HG03558 (cell line): ENCODE data around the gene SLC9A4.

Source experiments
- ATAC-seq: cut with Tn5 transposase; IDR thresholded peaks from one replicate; pipeline ENCODE4 v1.9.1; 2021; ENCODE audit warnings: moderate number of reproducible peaks; ENCODE audit not compliant: unreplicated experiment; ENCODE audit errors: extremely low read depth

The SLC9A4 gene

GRCh38 chr2:102453501-102453900 is 19.5 kb upstream of the SLC9A4 start:
- ATAC-seq = no peak

GRCh38 chr2:102455061-102455670 is 17.9 kb upstream of the SLC9A4 start:
- no peak for ATAC-seq

- ATAC-seq = no peak
Observed at GRCh38 chr2:102460467-102460866, 12.6 kb upstream of the SLC9A4 start.

- ATAC-seq = no peak
Observed at GRCh38 chr2:102461188-102461587, 11.8 kb upstream of the SLC9A4 start.

GRCh38 chr2:102463160-102463559 is 9.9 kb upstream of the SLC9A4 start:
- ATAC-seq = no peak

- no peak for ATAC-seq
Observed at GRCh38 chr2:102470168-102470567, 2.9 kb upstream of the SLC9A4 start.

- ATAC-seq = no peak
Observed at GRCh38 chr2:102473631-102474030, 605 bp downstream of the SLC9A4 start.

GRCh38 chr2:102474785-102475184 is 1.8 kb downstream of the SLC9A4 start:
- no peak for ATAC-seq

GRCh38 chr2:102478686-102479470 is 5.9 kb downstream of the SLC9A4 start:
- no peak for ATAC-seq

GRCh38 chr2:102480285-102481195 is 7.5 kb downstream of the SLC9A4 start:
- ATAC-seq = no peak

- ATAC-seq = no peak
Observed at GRCh38 chr2:102481931-102482330, 8.9 kb downstream of the SLC9A4 start.

GRCh38 chr2:102483086-102483485 is 10.1 kb downstream of the SLC9A4 start:
- ATAC-seq = no peak

GRCh38 chr2:102484310-102485061 is 11.5 kb downstream of the SLC9A4 start:
- ATAC-seq = no peak

- no peak for ATAC-seq
Observed at GRCh38 chr2:102485147-102485785, 12.2 kb downstream of the SLC9A4 start.

- ATAC-seq = no peak
Observed at GRCh38 chr2:102486941-102487702, 14.1 kb downstream of the SLC9A4 start.

- no peak for ATAC-seq
Observed at GRCh38 chr2:102487761-102488462, 14.9 kb downstream of the SLC9A4 start.

GRCh38 chr2:102489646-102490045 is 16.6 kb downstream of the SLC9A4 start:
- no peak for ATAC-seq

GRCh38 chr2:102492006-102492405 is 19.0 kb downstream of the SLC9A4 start:
- ATAC-seq = no peak
